OCI-LY1 (cell line): ENCODE results near the gene SLC22A2.

Experiments used
- H2AFZ ChIP-seq: fragments of 200-600 bp; sonication (generic), shearing (Covaris generic); 2 replicates; pipeline ENCODE4 v1.6.0; 2014; ENCODE audit warnings: antibody characterized with exemption, mild to moderate bottlenecking, low read length
- H3F3A ChIP-seq: fragments of 200-600 bp; sonication (generic), shearing (Covaris generic); 2 replicates; pipeline ENCODE4 v1.6.0; 2014; ENCODE audit warnings: mild to moderate bottlenecking, antibody characterized with exemption, low read length, moderate library complexity; ENCODE audit not compliant: insufficient read depth
- H3K27ac ChIP-seq: fragments of 200-600 bp; sonication (generic); 2 replicates; pipeline ENCODE4 v1.5.1; 2014; ENCODE audit warnings: low read length, mixed run types, mild to moderate bottlenecking, low read depth; ENCODE audit not compliant: poor library complexity, severe bottlenecking
- H3K27me3 ChIP-seq: fragments of 200-600 bp; sonication (generic); 2 replicates; pipeline ENCODE4 v1.6.0; 2014; ENCODE audit warnings: antibody characterized with exemption, mild to moderate bottlenecking, low read length, moderate library complexity; ENCODE audit not compliant: insufficient read depth
- H3K36me3 ChIP-seq: fragments of 200-600 bp; sonication (generic); 2 replicates; pipeline ENCODE4 v1.6.1; 2014; ENCODE audit warnings: mild to moderate bottlenecking, antibody characterized with exemption, low read length, moderate library complexity, mixed read lengths; ENCODE audit not compliant: insufficient read depth
- H3K4me1 ChIP-seq: fragments of 200-600 bp; sonication (generic); 2 replicates; pipeline ENCODE4 v1.5.1; 2014; ENCODE audit warnings: mild to moderate bottlenecking, low read length, moderate library complexity; ENCODE audit not compliant: insufficient read depth, severe bottlenecking
- H3K4me2 ChIP-seq: fragments of 200-600 bp; sonication (generic), shearing (Covaris generic); 2 replicates; pipeline ENCODE4 v1.6.1; 2014; ENCODE audit warnings: low read length
- H3K4me3 ChIP-seq: fragments of 200-600 bp; sonication (generic); 2 replicates; pipeline ENCODE4 v1.5.1; 2014; ENCODE audit warnings: low read length, low read depth, mild to moderate bottlenecking, mixed read lengths; ENCODE audit not compliant: poor library complexity, severe bottlenecking
- H3K79me2 ChIP-seq: fragments of 200-600 bp; shearing (Covaris generic); 2 replicates; pipeline ENCODE4 v1.6.1; 2016; ENCODE audit warnings: mixed run types, low read length, mixed read lengths; ENCODE audit not compliant: insufficient read depth
- H3K9ac ChIP-seq: fragments of 200-600 bp; sonication (generic), shearing (Covaris generic); 2 replicates; pipeline ENCODE4 v1.6.1; 2014; ENCODE audit warnings: mild to moderate bottlenecking, low read length, mixed read lengths
- H3K9me2 ChIP-seq: fragments of 200-600 bp; sonication (generic), shearing (Covaris generic); 2 replicates; pipeline ENCODE4 v1.6.1; 2014; ENCODE audit warnings: low read depth, mild to moderate bottlenecking, low read length, mixed read lengths
- H3K9me3 ChIP-seq: fragments of 200-600 bp; shearing (Covaris generic); 2 replicates; pipeline ENCODE4 v1.6.1; 2014; ENCODE audit warnings: low read length, mixed read lengths
- H4K20me1 ChIP-seq: fragments of 200-600 bp; sonication (generic), shearing (Covaris generic); 2 replicates; pipeline ENCODE4 v1.6.0; 2016; ENCODE audit warnings: mild to moderate bottlenecking, low read length; ENCODE audit not compliant: insufficient read depth
- CTCF ChIP-seq: fragments of 200-600 bp; sonication (generic), shearing (Covaris generic); IDR thresholded peaks from 2 replicates; pipeline ENCODE4 v1.5.1; 2017; ENCODE audit warnings: mild to moderate bottlenecking, antibody characterized with exemption, low read length, moderate library complexity, mixed read lengths
- EZH2 ChIP-seq: fragments of 200-600 bp; sonication (generic), shearing (Covaris generic); IDR thresholded peaks from 2 replicates; pipeline ENCODE4 v1.8.0; 2017; ENCODE audit warnings: borderline replicate concordance, mixed run types, mild to moderate bottlenecking, antibody characterized with exemption, low read length, moderate library complexity, mixed read lengths

The SLC22A2 gene

GRCh38 chr6:160269023-160269521 is 10.5 kb upstream of the SLC22A2 start:
- Histone ChIP-seq H4K20me1 (no peaks in the 10 kb centered on the region), H3K27ac (no peak overlapping the region), H3K4me1 (no peaks in the 10 kb centered on the region), H3K27me3 (no peaks in the 10 kb centered on the region), H3K9ac (no peak overlapping the region), H3K4me3 (no peak overlapping the region), H2AFZ (no peak overlapping the region), H3K36me3 (no peaks in the 10 kb centered on the region), H3K9me2 (no peaks in the 10 kb centered on the region), H3K4me2 (no peak overlapping the region), H3F3A (no peaks in the 10 kb centered on the region), H3K9me3 (no peaks in the 10 kb centered on the region), H3K79me2 (no peaks in the 10 kb centered on the region)
- no peak for TF ChIP-seq CTCF
- TF ChIP-seq EZH2 = no peak

GRCh38 chr6:160267102-160267501 is 8.5 kb upstream of the SLC22A2 start:
- no peaks in the 10 kb centered on the region for H3K9me3 ChIP-seq
- no peaks in the 10 kb centered on the region for H3K36me3 ChIP-seq
- no peak overlapping the region for H3K9ac ChIP-seq
- H3K4me3 ChIP-seq = no peak overlapping the region
- no peaks in the 10 kb centered on the region for H4K20me1 ChIP-seq
- H2AFZ ChIP-seq = no peak overlapping the region
- H3K79me2 ChIP-seq = no peaks in the 10 kb centered on the region
- no peak for TF ChIP-seq CTCF
- no peaks in the 10 kb centered on the region for H3K9me2 ChIP-seq
- no peaks in the 10 kb centered on the region for H3K4me1 ChIP-seq
- H3K27ac ChIP-seq = no peak overlapping the region
- no peak overlapping the region for H3K4me2 ChIP-seq
- no peaks in the 10 kb centered on the region for H3K27me3 ChIP-seq
- no peaks in the 10 kb centered on the region for H3F3A ChIP-seq

- Histone ChIP-seq H3K9me2 (no peaks in the 10 kb centered on the region), H3K4me3 (no peak overlapping the region), H2AFZ (no peak overlapping the region), H3K79me2 (no peaks in the 10 kb centered on the region), H3K4me2 (no peak overlapping the region), H3K4me1 (no peaks in the 10 kb centered on the region), H3F3A (no peaks in the 10 kb centered on the region), H3K9ac (no peak overlapping the region), H4K20me1 (no peaks in the 10 kb centered on the region), H3K36me3 (no peaks in the 10 kb centered on the region), H3K9me3 (no peaks in the 10 kb centered on the region), H3K27me3 (no peaks in the 10 kb centered on the region), H3K27ac (no peak overlapping the region)
- TF ChIP-seq EZH2 (no peak), CTCF (no peak)
Observed at GRCh38 chr6:160265869-160266476, 7.4 kb upstream of the SLC22A2 start.
